MCF 10A (cell line): ENCODE results near the gene EIPR1. TPM values are rescaled to one million over a fixed set of nuclear protein-coding genes. Genes with fewer than 3 reads are reported as not detected.

Experiments
- BruUV-seq: library from RNA; stranded (reverse); fragments of 400-500 nt; replicated peaks from 2 replicates; lab custom pipeline; 2021; lab: Mats Ljungman, UMichigan
- CTCF ChIA-PET: fragments of 300-600 bp; sonication (Branson Sonifier 250); formaldehyde crosslinking; extraction: SDS; loops from one replicate; lab custom pipeline; 2021; ENCODE audit warnings: antibody characterized with exemption, inconsistent platforms; lab: Yijun Ruan, JAX
- POLR2A ChIA-PET: fragments of 300-600, 350-650 bp; sonication (Branson Sonifier 250); formaldehyde crosslinking; extraction: SDS; loops from one replicate; lab custom pipeline; 2020; ENCODE audit warnings: antibody characterized with exemption, inconsistent platforms; lab: Yijun Ruan, JAX
- DNase-seq: peaks from one replicate; pipeline ENCODE4 v3.0.0-alpha.2; 2018; ENCODE audit not compliant: unreplicated experiment
- H3K27ac Mint-ChIP-seq: one replicate; pipeline ENCODE4 v1.8.0; 2022; ENCODE audit warnings: mild to moderate bottlenecking, low read depth, mixed read lengths; ENCODE audit not compliant: unreplicated experiment
- H3K27me3 Mint-ChIP-seq: one replicate; pipeline ENCODE4 v1.8.0; 2022; ENCODE audit warnings: mixed read lengths; ENCODE audit not compliant: insufficient read depth, unreplicated experiment
- H3K36me3 Mint-ChIP-seq: one replicate; pipeline ENCODE4 v1.8.0; 2022; ENCODE audit warnings: mild to moderate bottlenecking, moderate library complexity, mixed read lengths; ENCODE audit not compliant: insufficient read depth, unreplicated experiment
- H3K4me1 Mint-ChIP-seq: one replicate; pipeline ENCODE4 v1.8.0; 2022; ENCODE audit warnings: mixed read lengths; ENCODE audit not compliant: insufficient read depth, unreplicated experiment
- H3K4me3 Mint-ChIP-seq: one replicate; pipeline ENCODE4 v1.8.0; 2022; ENCODE audit warnings: mild to moderate bottlenecking, moderate library complexity, mixed read lengths; ENCODE audit not compliant: unreplicated experiment
- H3K9me3 Mint-ChIP-seq: one replicate; pipeline ENCODE4 v1.8.0; 2022; ENCODE audit warnings: mixed read lengths; ENCODE audit not compliant: unreplicated experiment
- CTCF ChIP-seq: fragments of 200-600 bp; IDR thresholded peaks from one replicate; pipeline ENCODE4 v1.8.0; 2022; ENCODE audit warnings: antibody characterized with exemption, mild to moderate bottlenecking; ENCODE audit not compliant: unreplicated experiment
- intact Hi-C: fragments of 100-400 bp; cut with micrococcal nuclease; formaldehyde crosslinking; loops from 2 replicates; pipeline ENCODE4 v1.14.1; 2022
- total RNA-seq: library from RNA; stranded (reverse); gene quantifications from 2 replicates; pipeline ENCODE4 v1.2.3, GENCODE V29; 2022

EIPR1 gene
- total RNA-seq, 1 experiment from 2014 or later = 49.0 TPM

- POLR2A ChIA-PET = no interaction called here
- Mint-ChIP-seq H3K9me3 (peaks cover 9% of the 10 kb centered on the region), H3K4me3 (no peak overlapping the region), H3K27me3 (no peaks in the 10 kb centered on the region), H3K27ac (no peak overlapping the region), H3K36me3 (peaks cover 16% of the 10 kb centered on the region), H3K4me1 (no peaks in the 10 kb centered on the region)
- no peak for TF ChIP-seq CTCF
- CTCF ChIA-PET = no interaction called here
- BruUV-seq = no TSS peak
- DNase-seq = no peak
- intact Hi-C loops = no loop called here
Measured at GRCh38 chr2:3249476-3249962, 128.1 kb downstream of the EIPR1 start.

DNA sequence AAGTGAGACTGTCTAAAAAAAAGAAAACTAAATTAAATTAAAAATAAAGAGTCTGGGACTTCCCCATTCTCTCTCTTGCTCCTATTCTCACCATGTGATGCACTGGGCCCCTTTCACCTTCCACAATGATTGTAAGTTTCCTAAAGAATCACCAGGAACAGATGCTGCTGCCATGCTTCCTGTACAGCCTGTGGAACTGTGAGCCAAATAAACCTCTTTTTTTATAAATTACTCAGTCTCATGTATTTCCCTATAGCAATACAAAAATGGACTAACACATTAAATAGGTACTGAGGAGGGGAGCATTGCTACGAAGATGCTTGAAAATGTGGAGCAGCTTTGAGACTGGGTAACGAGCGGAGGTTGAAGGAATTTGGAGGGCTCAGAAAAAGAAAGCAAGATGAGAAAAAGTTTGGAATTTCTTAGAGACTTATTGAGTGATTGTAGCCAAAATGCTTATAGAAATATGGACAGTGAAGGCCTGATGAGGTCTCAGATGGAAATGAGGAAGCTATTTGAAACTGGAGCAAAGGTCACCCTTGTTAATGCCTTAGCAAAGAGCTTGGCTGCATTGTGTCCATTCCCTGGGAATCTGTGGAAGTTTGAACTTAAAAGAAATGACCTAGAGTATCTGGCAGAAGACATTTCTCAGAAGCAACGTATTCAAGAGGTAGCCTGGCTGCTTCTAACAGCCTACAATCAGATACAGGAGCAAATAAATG, 128.7 kb downstream of the EIPR1 start:
- POLR2A ChIA-PET = no interaction called here
- no peak for DNase-seq
- intact Hi-C loops = no loop called here
- Mint-ChIP-seq H3K9me3 (peaks cover 9% of the 10 kb centered on the region), H3K27me3 (no peaks in the 10 kb centered on the region), H3K4me1 (no peaks in the 10 kb centered on the region), H3K27ac (no peak overlapping the region), H3K36me3 (peaks cover 16% of the 10 kb centered on the region), H3K4me3 (no peak overlapping the region)
- CTCF ChIA-PET = interaction anchor here (0.6 kb wide), 1 partner anchor 247 kb away, joined by 3 read pairs; no protein-coding TSS in a partner anchor
- TF ChIP-seq CTCF = no peak
- BruUV-seq = no TSS peak

DNA sequence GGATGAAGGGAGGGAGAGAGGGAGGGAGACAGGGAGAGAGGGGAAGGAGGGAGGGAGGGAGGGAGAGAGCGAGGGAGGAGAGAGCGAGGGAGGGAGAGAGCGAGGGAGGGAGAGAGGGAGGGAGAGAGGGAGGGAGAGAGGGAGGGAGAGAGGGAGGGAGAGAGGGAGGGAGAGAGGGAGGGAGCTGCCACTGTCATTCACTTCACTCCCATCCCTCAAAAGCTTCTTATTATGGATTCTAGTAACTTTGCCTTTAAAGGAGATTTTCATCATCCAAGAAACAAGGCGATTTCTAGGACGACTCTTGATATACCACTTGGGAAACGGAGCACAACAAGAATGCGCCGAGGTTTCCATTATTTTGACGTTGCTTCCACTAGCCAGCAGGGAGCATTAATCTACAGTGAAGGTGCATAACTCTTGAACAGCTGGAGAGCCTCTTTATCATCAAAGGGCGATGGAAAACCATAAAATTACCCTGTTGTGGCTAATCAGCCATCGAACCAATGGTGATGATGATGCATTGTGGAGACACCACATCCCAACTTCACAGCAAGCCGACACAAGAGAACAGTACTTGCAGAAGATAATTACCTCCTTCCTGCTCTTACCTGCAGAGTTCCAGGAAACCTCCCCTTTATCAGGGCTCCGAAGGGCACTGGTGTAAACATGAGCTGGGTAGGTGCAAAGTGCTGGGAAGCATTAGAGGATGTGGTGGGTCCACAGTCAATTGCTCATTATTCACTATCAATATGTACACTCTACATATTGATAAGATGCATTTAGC, 130.5 kb downstream of the EIPR1 start:
- H3K9me3 Mint-ChIP-seq = peaks cover 9% of the 10 kb centered on the region
- BruUV-seq = no TSS peak
- DNase-seq = no peak
- peaks cover 16% of the 10 kb centered on the region for H3K36me3 Mint-ChIP-seq
- ChIA-PET POLR2A (no interaction called here), CTCF (no interaction called here)
- no peak overlapping the region for H3K4me3 Mint-ChIP-seq
- H3K27ac Mint-ChIP-seq = no peak overlapping the region
- H3K27me3 Mint-ChIP-seq = no peaks in the 10 kb centered on the region
- intact Hi-C loops = no loop called here
- TF ChIP-seq CTCF = no peak
- H3K4me1 Mint-ChIP-seq = no peaks in the 10 kb centered on the region

GRCh38 chr2:3246406-3246805, 131.2 kb downstream of the EIPR1 start:
- ChIA-PET CTCF (no interaction called here), POLR2A (no interaction called here)
- Mint-ChIP-seq H3K27me3 (no peaks in the 10 kb centered on the region), H3K27ac (no peak overlapping the region), H3K4me3 (no peak overlapping the region), H3K36me3 (peaks cover 10% of the 10 kb centered on the region), H3K4me1 (no peaks in the 10 kb centered on the region), H3K9me3 (peaks cover 9% of the 10 kb centered on the region)
- DNase-seq = no peak
- BruUV-seq = no TSS peak
- intact Hi-C loops = no loop called here
- TF ChIP-seq CTCF = no peak
